ENCODE data around the gene TCF12. TPM values are rescaled to one million over a fixed set of nuclear protein-coding genes. Genes with fewer than 3 reads are reported as not detected.

TCF12 gene
- total and polyA plus RNA-seq, 7 experiments from 2014 or later = 51.3 to 99.4 (median 79.9) TPM

GRCh38 chr15:57038040-57038439 is 119.6 kb downstream of the TCF12 start:
- no peaks in the 10 kb centered on the region for H3K36me3 ChIP-seq (ENCODE audit: control insufficient read depth in 2 of 3, insufficient read depth in 3 of 3, low read length in 3 of 3)
- no peak overlapping the region for H3K4me3 ChIP-seq (ENCODE audit: low read length)
- H3K9me3 ChIP-seq (ENCODE audit: control insufficient read depth in 2 of 3, low read length in 3 of 3) = no peaks in the 10 kb centered on the region
- Mint-ChIP-seq H3K4me1 (peaks cover 17 to 84% (median 70%) of the 10 kb centered on the region in 7 donors), H3K36me3 (peaks cover 0 to 14% (median 0%) of the 10 kb centered on the region in 5 donors), H3K4me3 (peak overlapping the region in 1 of 10 donors; percentile 46), H3K27ac (peak overlapping the region in 1 of 9 donors; percentile 52), H3K9me3 (no peaks in the 10 kb centered on the region), H3K27me3 (no peaks in the 10 kb centered on the region)
- ATAC-seq = no peak
- no peak overlapping the region for H3K27ac ChIP-seq (ENCODE audit: low read depth, low read length)
- no peaks in the 10 kb centered on the region for H3K27me3 ChIP-seq (ENCODE audit: control insufficient read depth in 2 of 2, insufficient read depth in 2 of 2, low read length in 2 of 2)
- ChIA-PET POLR2A (interaction anchor here (0.7 kb wide), 1 partner anchor 1705 kb away, joined by 3 read pairs; no protein-coding TSS in a partner anchor), CTCF (no interaction called here)
- intact Hi-C loops (cut with micrococcal nuclease) = no loop called here
- H3K4me1 ChIP-seq (ENCODE audit: control insufficient read depth in 2 of 2, insufficient read depth in 2 of 2, low read length in 2 of 2) = peaks cover 10 to 19% of the 10 kb centered on the region in 2 donors
- no peak for DNase-seq

- Histone ChIP-seq H3K4me3 (ENCODE audit: low read length) (no peak overlapping the region), H3K27ac (ENCODE audit: low read depth, low read length) (no peak overlapping the region), H3K27me3 (ENCODE audit: control insufficient read depth in 2 of 2, insufficient read depth in 2 of 2, low read length in 2 of 2) (no peaks in the 10 kb centered on the region), H3K4me1 (ENCODE audit: control insufficient read depth in 2 of 2, insufficient read depth in 2 of 2, low read length in 2 of 2) (peaks cover 10 to 19% of the 10 kb centered on the region in 2 donors), H3K9me3 (ENCODE audit: control insufficient read depth in 2 of 3, low read length in 3 of 3) (no peaks in the 10 kb centered on the region), H3K36me3 (ENCODE audit: control insufficient read depth in 2 of 3, insufficient read depth in 3 of 3, low read length in 3 of 3) (no peaks in the 10 kb centered on the region)
- Mint-ChIP-seq H3K27ac (no peak overlapping the region), H3K27me3 (no peaks in the 10 kb centered on the region), H3K4me1 (peaks cover 17 to 83% (median 69%) of the 10 kb centered on the region in 7 donors), H3K9me3 (no peaks in the 10 kb centered on the region), H3K36me3 (peaks cover 0 to 14% (median 0%) of the 10 kb centered on the region in 5 donors), H3K4me3 (peak overlapping the region in 1 of 10 donors; percentile 10)
- ATAC-seq = no peak
- ChIA-PET POLR2A (interaction anchor here (0.6 to 0.7 kb wide), 2 partner anchors 322 to 1705 kb away, joined by 3 to 7 read pairs; no protein-coding TSS in a partner anchor), CTCF (no interaction called here)
- DNase-seq = no peak
- intact Hi-C loops (cut with micrococcal nuclease) = no loop called here
These were observed 120.1 kb downstream of the TCF12 start for GRCh38 chr15:57038496-57038895.

- intact Hi-C loops (cut with micrococcal nuclease) = no loop called here
- DNase-seq (no peak), ATAC-seq (no peak)
- H3K9me3 Mint-ChIP-seq = no peaks in the 10 kb centered on the region
- H3K27ac Mint-ChIP-seq = no peak overlapping the region
- ChIA-PET POLR2A (no interaction called here), CTCF (no interaction called here)
- Histone ChIP-seq H3K9me3 (ENCODE audit: control insufficient read depth in 2 of 3, low read length in 3 of 3) (no peaks in the 10 kb centered on the region), H3K27ac (ENCODE audit: low read depth, low read length) (no peak overlapping the region), H3K4me3 (ENCODE audit: low read length) (no peak overlapping the region), H3K36me3 (ENCODE audit: control insufficient read depth in 2 of 3, insufficient read depth in 3 of 3, low read length in 3 of 3) (no peaks in the 10 kb centered on the region), H3K27me3 (ENCODE audit: control insufficient read depth in 2 of 2, insufficient read depth in 2 of 2, low read length in 2 of 2) (no peaks in the 10 kb centered on the region), H3K4me1 (ENCODE audit: control insufficient read depth in 2 of 2, insufficient read depth in 2 of 2, low read length in 2 of 2) (peaks cover under 1 to 14% of the 10 kb centered on the region in 2 donors)
- H3K36me3 Mint-ChIP-seq = peaks cover 0 to 21% (median 5%) of the 10 kb centered on the region in 5 donors
- H3K4me1 Mint-ChIP-seq = peaks cover 17 to 91% (median 68%) of the 10 kb centered on the region in 7 donors
- no peak overlapping the region for H3K4me3 Mint-ChIP-seq
- no peaks in the 10 kb centered on the region for H3K27me3 Mint-ChIP-seq
These were observed 123.0 kb downstream of the TCF12 start for GRCh38 chr15:57041416-57041815.

- Mint-ChIP-seq H3K27me3 (no peaks in the 10 kb centered on the region), H3K9me3 (no peaks in the 10 kb centered on the region), H3K27ac (no peak overlapping the region), H3K4me1 (peaks cover 4 to 82% (median 60%) of the 10 kb centered on the region in 7 donors), H3K4me3 (no peak overlapping the region), H3K36me3 (peaks cover 0 to 32% (median 15%) of the 10 kb centered on the region in 5 donors)
- ATAC-seq = no peak
- H3K27ac ChIP-seq (ENCODE audit: low read depth, low read length) = no peak overlapping the region
- POLR2A ChIA-PET = no interaction called here
- no peak overlapping the region for H3K4me3 ChIP-seq (ENCODE audit: low read length)
- no peaks in the 10 kb centered on the region for H3K27me3 ChIP-seq (ENCODE audit: control insufficient read depth in 2 of 2, insufficient read depth in 2 of 2, low read length in 2 of 2)
- DNase-seq = no peak
- H3K9me3 ChIP-seq (ENCODE audit: control insufficient read depth in 2 of 3, low read length in 3 of 3) = no peaks in the 10 kb centered on the region
- no peaks in the 10 kb centered on the region for H3K36me3 ChIP-seq (ENCODE audit: control insufficient read depth in 2 of 3, insufficient read depth in 3 of 3, low read length in 3 of 3)
- no peaks in the 10 kb centered on the region for H3K4me1 ChIP-seq (ENCODE audit: control insufficient read depth in 2 of 2, insufficient read depth in 2 of 2, low read length in 2 of 2)
- intact Hi-C loops (cut with micrococcal nuclease) = loop anchor here in 1 of 2 donors (2.0 kb wide), 1 partner anchor 17 kb away; no protein-coding TSS in a partner anchor
- CTCF ChIA-PET = no interaction called here
These were observed 125.7 kb downstream of the TCF12 start for GRCh38 chr15:57044072-57044702.

GRCh38 chr15:57044970-57045369 is 126.5 kb downstream of the TCF12 start:
- H3K4me1 Mint-ChIP-seq = peaks cover 4 to 81% (median 59%) of the 10 kb centered on the region in 7 donors
- no peak for ATAC-seq
- intact Hi-C loops (cut with micrococcal nuclease) = loop anchor here in 1 of 2 donors (2.0 kb wide), 1 partner anchor 16 kb away; no protein-coding TSS in a partner anchor

GRCh38 chr15:57045741-57046382 is 127.4 kb downstream of the TCF12 start:
- no peaks in the 10 kb centered on the region for H3K9me3 ChIP-seq (ENCODE audit: control insufficient read depth in 2 of 3, low read length in 3 of 3)
- peaks cover 0 to 34% (median 18%) of the 10 kb centered on the region in 5 donors for H3K36me3 Mint-ChIP-seq
- H3K36me3 ChIP-seq (ENCODE audit: control insufficient read depth in 2 of 3, insufficient read depth in 3 of 3, low read length in 3 of 3) = no peaks in the 10 kb centered on the region
- CTCF ChIA-PET = no interaction called here
- ATAC-seq = no peak
- no peak for DNase-seq
- H3K4me1 ChIP-seq (ENCODE audit: control insufficient read depth in 2 of 2, insufficient read depth in 2 of 2, low read length in 2 of 2) = no peaks in the 10 kb centered on the region
- no peaks in the 10 kb centered on the region for H3K27me3 Mint-ChIP-seq
- no peaks in the 10 kb centered on the region for H3K27me3 ChIP-seq (ENCODE audit: control insufficient read depth in 2 of 2, insufficient read depth in 2 of 2, low read length in 2 of 2)
- H3K4me1 Mint-ChIP-seq = peaks cover 4 to 81% (median 60%) of the 10 kb centered on the region in 7 donors
- peak overlapping the region in 1 of 9 donors; percentile 33 for H3K27ac Mint-ChIP-seq
- H3K4me3 ChIP-seq (ENCODE audit: low read length) = no peak overlapping the region
- H3K9me3 Mint-ChIP-seq = no peaks in the 10 kb centered on the region
- no peak overlapping the region for H3K27ac ChIP-seq (ENCODE audit: low read depth, low read length)
- POLR2A ChIA-PET = interaction anchor here (0.7 kb wide), 1 partner anchor 78 kb away, joined by 3 read pairs; no protein-coding TSS in a partner anchor
- peak overlapping the region in 1 of 10 donors; percentile 8 for H3K4me3 Mint-ChIP-seq
- intact Hi-C loops (cut with micrococcal nuclease) = loop anchor here in 1 of 2 donors (2.0 kb wide), 1 partner anchor 15 kb away; no protein-coding TSS in a partner anchor

More at GRCh38 chr15:57044970-57045369, 126.5 kb downstream of the TCF12 start:
- no peaks in the 10 kb centered on the region for H3K27me3 Mint-ChIP-seq
- no peaks in the 10 kb centered on the region for H3K9me3 Mint-ChIP-seq
- no peak overlapping the region for H3K4me3 ChIP-seq (ENCODE audit: low read length)
- H3K36me3 ChIP-seq (ENCODE audit: control insufficient read depth in 2 of 3, insufficient read depth in 3 of 3, low read length in 3 of 3) = no peaks in the 10 kb centered on the region
- DNase-seq = no peak
- H3K9me3 ChIP-seq (ENCODE audit: control insufficient read depth in 2 of 3, low read length in 3 of 3) = no peaks in the 10 kb centered on the region
- POLR2A ChIA-PET = no interaction called here
- H3K4me1 ChIP-seq (ENCODE audit: control insufficient read depth in 2 of 2, insufficient read depth in 2 of 2, low read length in 2 of 2) = no peaks in the 10 kb centered on the region
- H3K27ac ChIP-seq (ENCODE audit: low read depth, low read length) = no peak overlapping the region
- no peaks in the 10 kb centered on the region for H3K27me3 ChIP-seq (ENCODE audit: control insufficient read depth in 2 of 2, insufficient read depth in 2 of 2, low read length in 2 of 2)
- CTCF ChIA-PET = no interaction called here
- H3K36me3 Mint-ChIP-seq = peaks cover 0 to 34% (median 18%) of the 10 kb centered on the region in 5 donors
- peak overlapping the region in 1 of 9 donors; percentile 35 for H3K27ac Mint-ChIP-seq
- no peak overlapping the region for H3K4me3 Mint-ChIP-seq
